ENCODE measurements around the gene SIAE. TPM values are rescaled to one million over a fixed set of nuclear protein-coding genes. Genes with fewer than 3 reads are reported as not detected.

The SIAE gene
- total RNA-seq, 4 donors from 2014 or later: 33.9 to 52.5 (median 41.6) TPM

DNA sequence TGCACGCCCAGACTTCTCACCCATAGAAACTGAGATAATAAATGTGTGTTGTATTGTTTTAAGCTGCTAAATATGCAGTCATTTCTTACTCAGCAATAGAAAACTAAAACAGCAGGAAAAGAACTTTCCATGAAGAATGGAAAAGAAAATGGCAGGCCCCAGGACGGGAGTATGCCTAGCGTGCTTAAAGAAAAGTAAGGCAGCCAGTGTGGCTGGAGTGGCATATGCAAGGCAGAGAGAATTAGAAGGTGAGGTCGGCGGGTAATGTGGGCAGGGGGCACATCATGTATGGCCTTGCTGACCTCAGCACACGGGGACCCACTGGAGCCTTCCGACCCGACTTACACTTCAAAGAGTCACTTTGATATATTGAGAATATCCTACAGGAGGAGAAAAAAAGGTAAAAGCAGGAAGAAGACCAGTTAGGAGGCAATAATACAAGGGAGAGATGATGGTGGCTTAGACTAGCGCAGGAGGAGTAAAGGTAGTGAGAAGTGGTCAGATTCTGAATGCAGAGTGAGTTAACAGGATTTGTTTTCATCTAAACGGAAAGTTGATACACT lies 30.4 kb downstream of the SIAE start:
- WGBS, 2 donors: 89 to 91% methylated on average over 10 of the region's 10 CpGs
- intact Hi-C loops (cut with DNase I): no loop called here
- H3K27ac ChIP-seq: no peak overlapping the region
- H3K36me3 ChIP-seq: peaks cover 11 to 12% of the 10 kb centered on the region in 2 donors
- H3K9me3 ChIP-seq: no peaks in the 10 kb centered on the region
- peaks cover 3 to 4% of the 10 kb centered on the region in 2 donors for H3K4me1 ChIP-seq
- no peaks in the 10 kb centered on the region for H3K27me3 ChIP-seq
- DNase-seq: no peak
- H3K4me3 ChIP-seq (replicated peaks in 1 of 3): no peak overlapping the region
- no peak for TF ChIP-seq POLR2A (IDR thresholded peaks at IDR 0.05)
- TF ChIP-seq, protein P1, sequence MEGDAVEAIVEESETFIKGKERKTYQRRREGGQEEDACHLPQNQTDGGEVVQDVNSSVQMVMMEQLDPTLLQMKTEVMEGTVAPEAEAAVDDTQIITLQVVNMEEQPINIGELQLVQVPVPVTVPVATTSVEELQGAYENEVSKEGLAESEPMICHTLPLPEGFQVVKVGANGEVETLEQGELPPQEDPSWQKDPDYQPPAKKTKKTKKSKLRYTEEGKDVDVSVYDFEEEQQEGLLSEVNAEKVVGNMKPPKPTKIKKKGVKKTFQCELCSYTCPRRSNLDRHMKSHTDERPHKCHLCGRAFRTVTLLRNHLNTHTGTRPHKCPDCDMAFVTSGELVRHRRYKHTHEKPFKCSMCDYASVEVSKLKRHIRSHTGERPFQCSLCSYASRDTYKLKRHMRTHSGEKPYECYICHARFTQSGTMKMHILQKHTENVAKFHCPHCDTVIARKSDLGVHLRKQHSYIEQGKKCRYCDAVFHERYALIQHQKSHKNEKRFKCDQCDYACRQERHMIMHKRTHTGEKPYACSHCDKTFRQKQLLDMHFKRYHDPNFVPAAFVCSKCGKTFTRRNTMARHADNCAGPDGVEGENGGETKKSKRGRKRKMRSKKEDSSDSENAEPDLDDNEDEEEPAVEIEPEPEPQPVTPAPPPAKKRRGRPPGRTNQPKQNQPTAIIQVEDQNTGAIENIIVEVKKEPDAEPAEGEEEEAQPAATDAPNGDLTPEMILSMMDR (IDR thresholded peaks at IDR 0.05): no peak

GRCh38 chr11:124642628-124643027 lies 30.9 kb downstream of the SIAE start:
- no peak for TF ChIP-seq POLR2A (IDR thresholded peaks at IDR 0.05)
- TF ChIP-seq, protein P1 (IDR thresholded peaks at IDR 0.05): no peak
- Histone ChIP-seq H3K27ac (no peak overlapping the region), H3K4me3 (replicated peaks in 1 of 3) (no peak overlapping the region), H3K4me1 (peaks cover 3 to 4% of the 10 kb centered on the region in 2 donors), H3K36me3 (peaks cover 15% of the 10 kb centered on the region in 2 donors), H3K9me3 (no peaks in the 10 kb centered on the region), H3K27me3 (no peaks in the 10 kb centered on the region)
- DNase-seq: no peak
- 89 to 93% methylated on average over 3 of the region's 3 CpGs for WGBS, 2 donors
- intact Hi-C loops (cut with DNase I): no loop called here

GRCh38 chr11:124640666-124641065 lies 32.9 kb downstream of the SIAE start:
- intact Hi-C loops (cut with DNase I): no loop called here
- WGBS, 2 donors: 87 to 94% methylated on average over 5 of the region's 5 CpGs
- Histone ChIP-seq H3K4me1 (peaks cover 3 to 4% of the 10 kb centered on the region in 2 donors), H3K36me3 (peaks cover 24 to 33% of the 10 kb centered on the region in 2 donors), H3K27me3 (no peaks in the 10 kb centered on the region), H3K4me3 (replicated peaks in 1 of 3) (no peak overlapping the region), H3K9me3 (no peaks in the 10 kb centered on the region), H3K27ac (no peak overlapping the region)
- no peak for DNase-seq
- TF ChIP-seq, protein P1 (IDR thresholded peaks at IDR 0.05): no peak
- no peak for TF ChIP-seq POLR2A (IDR thresholded peaks at IDR 0.05)

DNA sequence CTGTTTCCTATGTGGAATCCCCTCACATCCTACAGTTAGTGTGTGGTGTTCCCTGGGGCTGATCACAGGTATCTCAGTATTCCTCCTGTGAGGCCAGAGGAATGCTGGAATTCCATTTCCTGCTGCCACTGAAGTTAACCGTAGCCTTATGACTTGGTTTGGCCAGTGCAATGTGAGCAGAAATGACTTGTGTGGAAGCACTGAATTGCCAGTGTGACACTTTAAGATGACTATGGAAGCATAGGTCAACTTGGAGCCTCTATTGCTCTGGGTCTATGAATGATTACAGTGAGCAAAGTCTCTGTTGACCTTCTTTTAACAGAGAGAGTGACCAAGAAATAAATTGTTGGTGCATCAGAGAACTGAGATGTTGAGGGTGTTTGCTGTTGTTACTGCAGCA lies 34.4 kb downstream of the SIAE start:
- no peak overlapping the region for H3K4me3 ChIP-seq (replicated peaks in 1 of 3)
- DNase-seq: no peak
- intact Hi-C loops (cut with DNase I): no loop called here
- peaks cover 29 to 43% of the 10 kb centered on the region in 2 donors for H3K36me3 ChIP-seq
- 60 to 100% methylated on average over 1 of the region's 1 CpG for WGBS, 2 donors
- no peaks in the 10 kb centered on the region for H3K9me3 ChIP-seq
- H3K27me3 ChIP-seq: no peaks in the 10 kb centered on the region
- H3K27ac ChIP-seq: no peak overlapping the region
- TF ChIP-seq, protein P1 (IDR thresholded peaks at IDR 0.05): no peak
- no peak for TF ChIP-seq POLR2A (IDR thresholded peaks at IDR 0.05)
- H3K4me1 ChIP-seq: no peaks in the 10 kb centered on the region

GRCh38 chr11:124638500-124638899 lies 35.0 kb downstream of the SIAE start:
- Histone ChIP-seq H3K9me3 (no peaks in the 10 kb centered on the region), H3K4me3 (replicated peaks in 1 of 3) (no peak overlapping the region), H3K27ac (no peak overlapping the region), H3K36me3 (peaks cover 31 to 49% of the 10 kb centered on the region in 2 donors), H3K4me1 (no peaks in the 10 kb centered on the region), H3K27me3 (no peaks in the 10 kb centered on the region)
- intact Hi-C loops (cut with DNase I): no loop called here
- WGBS, 2 donors: 93 to 94% methylated on average over 3 of the region's 3 CpGs
- no peak for DNase-seq
- TF ChIP-seq POLR2A (IDR thresholded peaks at IDR 0.05): no peak
- TF ChIP-seq, protein P1 (IDR thresholded peaks at IDR 0.05): no peak
